NCI-H128 (cell line): Measurements from ENCODE around the gene FOXN3.

ENCODE experiments used
- DNase-seq: peaks from one replicate; lab custom pipeline; 2025; ENCODE audit not compliant: unreplicated experiment; lab: John Stamatoyannopoulos, UW

Gene FOXN3

GRCh38 chr14:89432226-89432625 is 15.2 kb upstream of the FOXN3 start:
- no peak for DNase-seq

- DNase-seq: no peak
These were observed 13.6 kb upstream of the FOXN3 start for GRCh38 chr14:89430391-89431236.

- peak; percentile 23 for DNase-seq
These were observed 12.5 kb upstream of the FOXN3 start for GRCh38 chr14:89429199-89430181.

GRCh38 chr14:89428546-89429198 is 11.6 kb upstream of the FOXN3 start:
- peak; percentile 55 for DNase-seq

GRCh38 chr14:89428173-89428523 is 11.1 kb upstream of the FOXN3 start:
- no peak for DNase-seq

- DNase-seq: no peak
These were observed 10.6 kb upstream of the FOXN3 start for GRCh38 chr14:89427426-89428172.

GRCh38 chr14:89425931-89426330 is 8.9 kb upstream of the FOXN3 start:
- DNase-seq: no peak

GRCh38 chr14:89424241-89424640 is 7.2 kb upstream of the FOXN3 start:
- DNase-seq: no peak

- DNase-seq: no peak
These were observed 5.9 kb upstream of the FOXN3 start for GRCh38 chr14:89422952-89423345.

- no peak for DNase-seq
These were observed 5.3 kb upstream of the FOXN3 start for GRCh38 chr14:89422181-89422951.

- DNase-seq: no peak
These were observed 3.5 kb upstream of the FOXN3 start for GRCh38 chr14:89420502-89420901.

GRCh38 chr14:89419973-89420482 is 3.0 kb upstream of the FOXN3 start:
- DNase-seq: no peak

- DNase-seq: no peak
These were observed 1.9 kb upstream of the FOXN3 start for GRCh38 chr14:89418976-89419375.

GRCh38 chr14:89418452-89418851 is 1.4 kb upstream of the FOXN3 start:
- DNase-seq: no peak

- DNase-seq: peak; percentile 26
These were observed 612 bp upstream of the FOXN3 start for GRCh38 chr14:89417465-89418225.

GRCh38 chr14:89416002-89416995 is 734 bp downstream of the FOXN3 start:
- DNase-seq: peak; percentile 95

- DNase-seq: no peak
These were observed 1.9 kb downstream of the FOXN3 start for GRCh38 chr14:89415159-89415558.

- DNase-seq: no peak
These were observed 5.1 kb downstream of the FOXN3 start for GRCh38 chr14:89411976-89412375.
